COLO829 (cell line): ENCODE measurements around the gene ZNF536.

Source experiments
- DNase-seq: peaks from one replicate; pipeline ENCODE4 v3.0.0; 2012; ENCODE audit warnings: low spot score

ZNF536 gene

DNA sequence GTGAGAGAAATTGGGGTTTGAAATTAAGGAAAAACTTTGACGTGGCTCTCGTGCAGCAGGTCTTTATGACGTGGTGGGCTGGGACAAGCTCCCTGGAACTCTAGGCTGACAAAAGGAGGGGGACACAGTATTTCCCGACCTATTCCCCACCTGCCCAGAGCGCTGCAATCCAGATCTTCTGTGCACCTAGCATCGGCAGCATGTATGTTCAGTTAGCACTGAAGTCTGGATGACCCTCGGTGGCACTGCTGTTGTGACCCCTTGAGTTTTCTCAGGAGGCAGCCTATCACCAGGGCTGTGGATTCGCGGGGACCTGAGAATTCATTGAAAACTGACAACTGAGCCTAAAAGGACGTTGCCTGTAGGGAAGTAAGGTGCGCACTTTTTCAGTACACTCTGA is 9.1 kb upstream of the ZNF536 start:
- no peak for DNase-seq

GRCh38 chr19:30364866-30365800 is 7.1 kb upstream of the ZNF536 start:
- DNase-seq: no peak

DNA sequence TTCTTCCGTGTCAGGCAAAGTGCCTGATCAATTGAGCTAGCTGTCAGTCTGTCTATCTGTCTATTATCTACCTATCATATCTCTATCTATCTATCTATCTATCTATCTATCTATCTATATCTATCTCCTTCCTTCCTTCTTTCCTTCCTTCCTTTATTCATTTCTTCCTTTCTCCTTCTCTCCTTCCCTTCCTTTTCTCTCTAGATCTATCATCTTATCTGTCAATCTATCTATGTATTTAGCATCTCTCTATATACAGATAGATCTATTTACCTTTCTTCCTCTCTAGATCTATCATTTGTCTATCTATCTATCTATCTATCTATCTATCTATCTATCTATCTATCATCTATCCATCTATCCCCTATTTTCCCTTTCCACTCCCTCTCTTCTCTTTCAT is 5.9 kb upstream of the ZNF536 start:
- DNase-seq: no peak

DNA sequence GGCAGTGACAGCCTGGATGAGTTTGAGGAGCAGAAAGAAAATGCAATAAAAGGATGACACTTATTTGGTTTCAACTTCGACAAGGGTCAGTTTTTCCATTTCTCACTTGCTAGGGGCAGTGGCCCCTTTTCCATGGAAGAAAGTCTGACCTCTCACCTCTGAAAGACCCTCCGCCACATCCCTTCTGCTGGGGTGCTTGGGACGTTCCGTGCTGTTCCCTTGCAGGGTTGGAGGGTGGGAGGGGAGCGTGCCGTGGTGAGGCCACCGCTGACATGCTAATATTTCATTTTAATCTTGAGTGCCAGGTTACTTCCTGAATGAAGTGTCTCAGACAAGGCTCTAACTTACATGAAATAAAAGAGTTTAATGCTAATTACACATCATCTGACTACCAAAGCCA is 5.2 kb upstream of the ZNF536 start:
- no peak for DNase-seq

DNA sequence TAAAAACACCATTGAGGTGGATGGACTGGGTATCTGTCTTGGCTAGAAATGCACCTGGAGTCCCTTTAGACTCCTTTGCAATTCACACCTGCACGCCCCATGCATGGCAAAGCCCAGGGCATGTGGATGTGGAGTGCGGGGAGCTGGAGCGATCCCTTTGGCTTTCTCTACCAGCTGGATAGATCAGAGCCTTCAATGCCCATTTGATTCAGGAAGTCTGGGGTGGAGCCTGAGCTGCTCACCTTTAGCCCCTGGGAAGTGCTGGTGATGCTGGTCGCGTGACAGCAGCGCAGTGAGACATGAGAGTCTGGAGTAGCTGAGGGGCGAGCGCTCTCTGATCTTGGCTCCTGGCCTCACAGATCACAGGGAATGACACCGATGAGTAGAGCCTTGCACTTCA is 4.8 kb upstream of the ZNF536 start:
- no peak for DNase-seq

DNA sequence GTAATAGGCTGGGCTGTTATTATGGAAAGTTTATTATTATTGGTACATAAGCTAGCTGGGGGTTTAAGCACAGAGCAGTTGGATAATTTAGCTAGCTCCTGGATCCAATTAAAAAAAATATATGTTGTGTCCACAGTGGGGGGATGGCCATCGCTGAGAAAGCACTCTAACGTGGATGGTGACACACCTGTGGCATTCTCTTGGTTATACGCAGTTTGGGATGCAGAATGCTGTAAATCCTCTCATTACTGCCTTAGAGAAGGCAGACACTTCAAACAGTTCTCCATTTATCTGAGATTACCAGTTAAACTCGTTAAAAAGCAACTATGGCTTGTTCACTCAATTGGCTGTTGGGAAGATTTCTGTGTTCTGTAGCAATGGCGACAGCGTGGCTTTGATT is 2.4 kb upstream of the ZNF536 start:
- DNase-seq: no peak

- DNase-seq: no peak
These were observed 885 bp upstream of the ZNF536 start for GRCh38 chr19:30371161-30371836.

GRCh38 chr19:30373593-30373992 is 1.4 kb downstream of the ZNF536 start:
- DNase-seq: no peak

- DNase-seq: no peak
These were observed 2.3 kb downstream of the ZNF536 start for GRCh38 chr19:30374539-30374864.

GRCh38 chr19:30374865-30375552 is 2.8 kb downstream of the ZNF536 start:
- no peak for DNase-seq

- no peak for DNase-seq
These were observed 3.4 kb downstream of the ZNF536 start for GRCh38 chr19:30375553-30376031.

GRCh38 chr19:30376272-30376671 is 4.1 kb downstream of the ZNF536 start:
- no peak for DNase-seq

DNA sequence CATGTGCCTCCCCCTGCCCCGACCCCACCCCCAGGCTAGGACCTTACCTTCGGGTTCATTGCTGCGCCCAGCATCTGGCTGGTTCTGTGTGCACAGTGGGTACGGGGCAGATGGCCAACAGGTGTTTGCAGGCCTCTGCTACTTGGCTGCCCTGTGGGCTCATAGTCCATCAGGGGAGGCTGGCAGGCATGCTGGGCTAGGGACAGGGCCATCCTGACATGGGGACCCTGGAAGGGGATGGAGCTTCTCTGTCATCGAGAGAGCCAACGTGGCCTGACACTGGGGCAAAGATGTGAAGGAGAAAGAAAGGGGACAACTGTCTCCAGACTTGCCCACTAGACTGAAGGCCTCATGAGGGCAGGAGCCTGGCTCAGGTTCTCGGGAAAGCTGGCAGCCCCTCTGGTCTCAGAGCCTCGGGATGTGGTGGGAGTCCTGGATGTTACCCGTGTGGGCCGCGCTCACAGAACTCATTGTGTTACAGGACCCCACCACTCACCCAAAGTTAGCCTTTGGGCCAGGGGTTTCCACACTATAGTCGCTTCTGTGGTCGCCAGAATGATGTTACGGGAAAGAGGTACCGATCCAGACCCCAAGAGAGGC is 4.7 kb downstream of the ZNF536 start:
- no peak for DNase-seq

- no peak for DNase-seq
These were observed 6.5 kb downstream of the ZNF536 start for GRCh38 chr19:30378701-30379100.

GRCh38 chr19:30379841-30380610 is 7.8 kb downstream of the ZNF536 start:
- no peak for DNase-seq

GRCh38 chr19:30381366-30381765 is 9.2 kb downstream of the ZNF536 start:
- DNase-seq: no peak

DNA sequence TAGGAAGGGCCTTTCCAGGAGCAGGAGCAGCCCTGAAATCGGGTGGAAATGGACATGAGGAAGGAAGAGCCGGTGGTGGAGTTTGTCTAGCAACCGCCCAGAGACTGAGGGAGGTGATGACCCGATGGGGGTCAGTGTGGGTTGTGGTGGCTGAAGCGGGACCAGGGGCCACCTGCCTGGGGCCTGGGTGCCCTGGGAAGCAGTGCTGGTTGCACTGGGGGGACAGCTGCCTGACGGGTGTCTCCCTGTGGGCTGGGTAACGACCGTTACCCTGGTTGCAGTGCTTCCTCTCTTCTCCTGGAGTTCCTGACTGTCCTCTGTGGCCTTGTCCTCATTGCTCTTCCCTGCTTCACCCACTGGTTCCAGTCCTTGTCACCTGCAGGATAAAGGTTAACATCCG is 13.0 kb downstream of the ZNF536 start:
- no peak for DNase-seq

GRCh38 chr19:30385666-30386065 is 13.5 kb downstream of the ZNF536 start:
- no peak for DNase-seq

- DNase-seq: no peak
These were observed 14.5 kb downstream of the ZNF536 start for GRCh38 chr19:30386551-30387143.

DNA sequence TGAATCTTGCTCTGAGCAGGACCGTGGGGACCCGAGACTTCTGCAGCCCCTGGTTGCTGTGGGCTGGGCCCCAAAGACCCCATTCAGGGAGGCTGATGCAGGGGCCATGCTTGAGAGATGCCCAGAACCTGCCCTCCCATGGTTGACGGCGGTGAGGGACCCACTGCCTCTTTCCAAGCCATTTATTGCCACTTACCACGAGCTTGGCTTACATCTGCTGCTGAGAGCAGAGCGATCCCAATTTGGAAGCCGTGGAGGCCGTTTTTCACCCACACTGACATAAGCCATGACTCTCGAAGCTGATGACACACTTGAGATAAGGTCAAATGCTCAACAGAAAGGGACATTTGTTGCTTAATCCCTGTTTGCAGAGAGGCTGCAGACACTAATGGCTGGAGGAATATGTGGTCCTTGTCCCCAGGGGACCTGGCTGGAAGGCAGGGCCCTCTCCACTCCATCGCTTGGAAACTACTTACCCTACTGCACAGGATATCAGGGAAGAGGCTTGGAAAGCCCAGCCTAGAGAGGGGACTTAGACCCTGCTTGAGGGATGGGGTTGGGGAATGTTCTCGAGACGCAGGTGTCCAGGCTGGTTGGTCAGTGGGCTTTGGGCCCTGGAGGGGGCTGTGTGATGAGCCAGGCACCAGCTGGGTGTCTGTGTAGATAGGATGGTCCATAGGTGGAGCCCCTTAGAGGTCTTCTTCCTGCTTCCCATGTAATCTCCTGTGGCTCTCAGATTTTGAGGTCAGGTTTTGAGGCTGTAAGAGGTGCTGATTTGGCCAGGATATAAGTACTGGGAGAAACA is 15.3 kb downstream of the ZNF536 start:
- DNase-seq: no peak
